Endothelial cell of umbilical vein (primary cell): ENCODE results near the gene OR2A25. TPM values are rescaled to one million over a fixed set of nuclear protein-coding genes. Genes with fewer than 3 reads are reported as not detected.

Experiments
- BruUV-seq: library from RNA; stranded (reverse); fragments of 400-500 nt; replicated peaks from 2 replicates; lab custom pipeline; 2021; lab: Mats Ljungman, UMichigan
- CTCF ChIA-PET: fragments of 300-600, 350-600 bp; sonication (Branson Sonifier 250); formaldehyde crosslinking; loops from one replicate; lab custom pipeline; 2021; ENCODE audit warnings: antibody characterized with exemption, inconsistent platforms; lab: Charles Lee
- POLR2A ChIA-PET: fragments of 300-600, 350-600 bp; sonication (Branson Sonifier 250); formaldehyde crosslinking; loops from one replicate; lab custom pipeline; 2021; ENCODE audit warnings: antibody characterized with exemption, inconsistent platforms; lab: Charles Lee
- DNase-seq: peaks from one replicate; pipeline ENCODE4 v3.0.0-alpha.2; 2011; ENCODE audit warnings: low read depth, low spot score
- FAIRE-seq: peaks from 2 replicates; lab custom pipeline; 2011; peaks lifted over from hg19 to GRCh38; lab: Jason Lieb, UNC
- H2AFZ ChIP-seq: 2 replicates; pipeline ENCODE4 v1.6.0; 2012; ENCODE audit warnings: low read depth, low read length, control low read depth, inconsistent platforms
- H3K27ac ChIP-seq: 2 replicates; pipeline ENCODE4 v1.5.1; 2011; ENCODE audit warnings: low read depth, mild to moderate bottlenecking, control low read depth, low read length, moderate library complexity; ENCODE audit not compliant: insufficient read depth
- H3K27me3 ChIP-seq, 2 experiments: 2 replicates each; pipeline versions ENCODE4 v1.6.0 to v1.6.1; 2011; ENCODE audit warnings: low read length in 2 of 2, mixed read lengths in 1 of 2; ENCODE audit not compliant: control insufficient read depth in 2 of 2, insufficient read depth in 2 of 2
- H3K36me3 ChIP-seq, 2 experiments: 2 replicates in 1 of 2; 3 replicates in 1 of 2; pipeline ENCODE4 v1.5.1; 2011; ENCODE audit warnings: low read length in 2 of 2, mild to moderate bottlenecking in 1 of 2, moderate library complexity in 1 of 2; ENCODE audit not compliant: control insufficient read depth in 2 of 2, insufficient read depth in 2 of 2; ENCODE audit errors: extremely low read depth in 1 of 2
- H3K4me1 ChIP-seq: 3 replicates; pipeline ENCODE4 v1.5.1; 2011; ENCODE audit warnings: mild to moderate bottlenecking, low read length; ENCODE audit not compliant: control insufficient read depth, insufficient read depth; ENCODE audit errors: extremely low read depth
- H3K4me2 ChIP-seq: 2 replicates; pipeline ENCODE4 v1.6.1; 2011; ENCODE audit warnings: low read length, control low read depth, mixed read lengths; ENCODE audit not compliant: insufficient read depth
- H3K4me3 ChIP-seq, 3 experiments: fragments of 200-600 bp in 1 of 3; sonication (generic), shearing (Covaris generic) in 1 of 3; replicated peaks in 1 of 3; 2 replicates each; pipeline ENCODE4 v1.5.1; 2011 to 2016; ENCODE audit warnings: control low read depth in 3 of 3, low read length in 3 of 3, mild to moderate bottlenecking in 2 of 3, inconsistent platforms in 1 of 3, low read depth in 1 of 3, moderate library complexity in 1 of 3; ENCODE audit not compliant: insufficient read depth in 1 of 3
- H3K79me2 ChIP-seq: 2 replicates; pipeline ENCODE4 v1.6.0; 2012; ENCODE audit warnings: low read length, inconsistent platforms; ENCODE audit not compliant: control insufficient read depth, insufficient read depth
- H3K9ac ChIP-seq: replicated peaks from 2 replicates; pipeline ENCODE3; 2011; ENCODE audit warnings: low read length, control low read depth; ENCODE audit not compliant: insufficient read depth; ENCODE audit errors: extremely low read depth
- H3K9me1 ChIP-seq: replicated peaks from 3 replicates; pipeline ENCODE4 v1.6.0; 2011; ENCODE audit warnings: mild to moderate bottlenecking, low read length; ENCODE audit not compliant: control insufficient read depth, insufficient read depth; ENCODE audit errors: extremely low read depth
- H3K9me3 ChIP-seq: replicated peaks from 2 replicates; pipeline ENCODE4 v1.5.1; 2012; ENCODE audit warnings: low read length, inconsistent platforms; ENCODE audit not compliant: control insufficient read depth, insufficient read depth
- H4K20me1 ChIP-seq: replicated peaks from 2 replicates; pipeline ENCODE3; 2011; ENCODE audit warnings: mild to moderate bottlenecking, low read length; ENCODE audit not compliant: control insufficient read depth, insufficient read depth; ENCODE audit errors: extremely low read depth
- EZH2 ChIP-seq: IDR thresholded peaks from 2 replicates; pipeline ENCODE4 v1.6.1; 2012; ENCODE audit warnings: borderline replicate concordance, low read depth, mild to moderate bottlenecking, moderate library complexity, low read length, inconsistent platforms; ENCODE audit not compliant: severe bottlenecking
- FOS ChIP-seq: IDR thresholded peaks from 2 replicates; pipeline ENCODE4 v1.6.1; 2011; ENCODE audit warnings: mild to moderate bottlenecking, low read length, moderate library complexity, borderline replicate concordance; ENCODE audit not compliant: insufficient read depth
- GATA2 ChIP-seq: IDR thresholded peaks from 2 replicates; pipeline ENCODE4 v1.7.0; 2011; ENCODE audit warnings: low read depth, mild to moderate bottlenecking, moderate library complexity, mixed read lengths, low read length; ENCODE audit not compliant: insufficient read length, insufficient read depth
- JUN ChIP-seq: IDR thresholded peaks from 2 replicates; pipeline ENCODE4 v1.6.1; 2011; ENCODE audit warnings: borderline replicate concordance, low read depth; ENCODE audit not compliant: insufficient read length, insufficient read depth
- MYC ChIP-seq: IDR thresholded peaks from one replicate; pipeline ENCODE4 v1.6.1; 2011; ENCODE audit warnings: mild to moderate bottlenecking, low read depth, low read length
- POLR2A ChIP-seq: IDR thresholded peaks from 2 replicates; pipeline ENCODE4 v1.6.1; 2012; ENCODE audit warnings: low read depth, mild to moderate bottlenecking, control low read depth, low read length
- POLR2AphosphoS5 ChIP-seq: IDR thresholded peaks from 2 replicates; pipeline ENCODE4 v1.6.1; 2012; ENCODE audit warnings: low read depth, mild to moderate bottlenecking, control low read depth, low read length, moderate library complexity; ENCODE audit not compliant: insufficient read depth
- dilution Hi-C: fragments of 300-500 bp; cut with MboI; formaldehyde crosslinking; loops from one replicate; pipeline ENCODE4 v1.15.0; 2019; ENCODE audit warnings: low sequenced_read_pairs; ENCODE audit not compliant: extremely low pct_ligation_motif_present
- intact Hi-C: fragments of 100-400 bp; cut with micrococcal nuclease; formaldehyde crosslinking; loops from one replicate; pipeline ENCODE4 v1.10.0; 2022
- polyA plus RNA-seq, 4 experiments: library from polyadenylated mRNA; depleted of rRNA in 3 of 4; stranded (reverse) in 3 of 4; unstranded in 1 of 4; fragments of >200 nt; gene quantifications; 2 replicates each; pipeline versions ENCODE4 v1.2.1 to v1.2.3, GENCODE V29; 2011 to 2012; ENCODE audit warnings: missing spikeins in 1 of 4
- total RNA-seq: library from RNA; stranded (reverse); gene quantifications from 2 replicates; pipeline ENCODE4 v1.2.3, GENCODE V29; 2021
- TF ChIP-seq, protein P1 (sequence below), 2 donors: IDR thresholded peaks; 1 replicate in 1 of 2; 2 replicates in 1 of 2; pipeline ENCODE4 v1.5.1; 2011; ENCODE audit warnings: low read length in 2 of 2, mild to moderate bottlenecking in 2 of 2, moderate library complexity in 2 of 2, control low read depth in 1 of 2, inconsistent platforms in 1 of 2, low read depth in 1 of 2; ENCODE audit not compliant: insufficient read depth in 1 of 2; ENCODE audit errors: extremely low read depth in 1 of 2
- TF ChIP-seq, protein P2 (sequence below): IDR thresholded peaks from 2 replicates; pipeline ENCODE4 v1.6.1; 2011; ENCODE audit not compliant: insufficient read depth, insufficient read length

Gene OR2A25
- total and polyA plus RNA-seq, 2 donors (not counting 3 experiments of a cell fraction or from before 2014, with no cell fraction given) = not detected

DNA sequence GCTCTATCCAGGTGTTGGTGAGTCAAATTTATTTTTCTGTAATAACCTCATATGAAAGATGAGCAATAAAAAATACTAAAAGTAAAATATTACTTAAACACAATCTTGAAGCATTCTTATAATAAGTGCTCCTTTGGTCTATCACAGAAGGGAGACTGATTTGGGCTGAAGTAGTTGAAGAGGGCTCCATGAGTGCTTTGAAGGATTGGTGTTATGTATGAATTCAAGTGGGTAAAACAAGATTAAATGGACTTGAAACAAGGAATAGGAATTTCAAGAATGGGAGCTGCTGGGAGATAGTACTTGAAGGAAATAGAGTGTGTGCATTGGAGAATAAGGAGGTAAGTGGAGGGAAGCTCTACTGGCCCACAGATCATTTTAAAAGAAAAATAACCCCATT lies 32.4 kb downstream of the OR2A25 start:
- H3K36me3 ChIP-seq = no peaks in the 10 kb centered on the region
- POLR2A ChIA-PET = no interaction called here
- no peak overlapping the region for H3K4me3 ChIP-seq
- H2AFZ ChIP-seq = no peak overlapping the region
- CTCF ChIA-PET = no interaction called here
- no peak overlapping the region for H3K9ac ChIP-seq
- no peaks in the 10 kb centered on the region for H3K79me2 ChIP-seq
- H3K9me1 ChIP-seq = no peaks in the 10 kb centered on the region
- no TSS peak for BruUV-seq
- intact Hi-C loops (no loop called here), dilution Hi-C loops (no loop called here)
- DNase-seq (no peak), FAIRE-seq (no peak)
- H3K27ac ChIP-seq = no peak overlapping the region
- H3K9me3 ChIP-seq = no peaks in the 10 kb centered on the region
- no peaks in the 10 kb centered on the region for H3K4me1 ChIP-seq
- H4K20me1 ChIP-seq = no peaks in the 10 kb centered on the region
- TF ChIP-seq GATA2 = no peak
- TF ChIP-seq POLR2A = no peak
- TF ChIP-seq, protein P1, sequence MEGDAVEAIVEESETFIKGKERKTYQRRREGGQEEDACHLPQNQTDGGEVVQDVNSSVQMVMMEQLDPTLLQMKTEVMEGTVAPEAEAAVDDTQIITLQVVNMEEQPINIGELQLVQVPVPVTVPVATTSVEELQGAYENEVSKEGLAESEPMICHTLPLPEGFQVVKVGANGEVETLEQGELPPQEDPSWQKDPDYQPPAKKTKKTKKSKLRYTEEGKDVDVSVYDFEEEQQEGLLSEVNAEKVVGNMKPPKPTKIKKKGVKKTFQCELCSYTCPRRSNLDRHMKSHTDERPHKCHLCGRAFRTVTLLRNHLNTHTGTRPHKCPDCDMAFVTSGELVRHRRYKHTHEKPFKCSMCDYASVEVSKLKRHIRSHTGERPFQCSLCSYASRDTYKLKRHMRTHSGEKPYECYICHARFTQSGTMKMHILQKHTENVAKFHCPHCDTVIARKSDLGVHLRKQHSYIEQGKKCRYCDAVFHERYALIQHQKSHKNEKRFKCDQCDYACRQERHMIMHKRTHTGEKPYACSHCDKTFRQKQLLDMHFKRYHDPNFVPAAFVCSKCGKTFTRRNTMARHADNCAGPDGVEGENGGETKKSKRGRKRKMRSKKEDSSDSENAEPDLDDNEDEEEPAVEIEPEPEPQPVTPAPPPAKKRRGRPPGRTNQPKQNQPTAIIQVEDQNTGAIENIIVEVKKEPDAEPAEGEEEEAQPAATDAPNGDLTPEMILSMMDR (IDR thresholded peaks at IDR 0.05; ENCODE audit: extremely low read depth in 1 of 2, insufficient read depth in 1 of 2, low read depth in 1 of 2, low read length in 2 of 2) = no peak
- TF ChIP-seq FOS = no peak
- TF ChIP-seq JUN = no peak
- no peak for TF ChIP-seq POLR2AphosphoS5
- TF ChIP-seq, protein P2, sequence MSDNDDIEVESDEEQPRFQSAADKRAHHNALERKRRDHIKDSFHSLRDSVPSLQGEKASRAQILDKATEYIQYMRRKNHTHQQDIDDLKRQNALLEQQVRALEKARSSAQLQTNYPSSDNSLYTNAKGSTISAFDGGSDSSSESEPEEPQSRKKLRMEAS = no peak
- TF ChIP-seq EZH2 = no peak
- no peak for TF ChIP-seq MYC
- no peak overlapping the region for H3K4me2 ChIP-seq
- H3K27me3 ChIP-seq = peaks cover 2 to 3% of the 10 kb centered on the region in 2 experiments
